Parathyroid adenoma (tissue), 2 donors: ENCODE measurements around the gene DBN1.

ENCODE experiments used
- H2AFZ ChIP-seq: fragments of 300-600 bp; sonication (generic); one replicate; pipeline ENCODE4 v1.7.0; 2017; ENCODE audit warnings: antibody characterized with exemption, mild to moderate bottlenecking
- H3K27ac ChIP-seq: fragments of 300-600 bp; sonication (generic); one replicate; pipeline ENCODE4 v1.7.0; 2017
- H3K27me3 ChIP-seq: fragments of 300-600 bp; sonication (generic); one replicate; pipeline ENCODE4 v1.7.0; 2017; ENCODE audit warnings: low read length; ENCODE audit not compliant: control insufficient read depth, insufficient read depth
- H3K36me3 ChIP-seq: fragments of 300-600 bp; sonication (generic); one replicate; pipeline ENCODE4 v1.7.0; 2017; ENCODE audit warnings: low read length; ENCODE audit not compliant: control insufficient read depth, insufficient read depth
- H3K4me1 ChIP-seq: fragments of 300-600 bp; sonication (generic); one replicate; pipeline ENCODE4 v1.7.0; 2017; ENCODE audit warnings: control low read depth
- H3K4me2 ChIP-seq: fragments of 300-600 bp; sonication (generic); one replicate; pipeline ENCODE4 v1.7.0; 2017; ENCODE audit warnings: low read length
- H3K4me3 ChIP-seq: fragments of 300-600 bp; sonication (generic); one replicate; pipeline ENCODE4 v1.7.0; 2017; ENCODE audit warnings: low read depth, low read length
- H3K79me2 ChIP-seq: fragments of 300-600 bp; sonication (generic); one replicate; pipeline ENCODE4 v1.7.0; 2017; ENCODE audit warnings: control low read depth
- H3K9ac ChIP-seq: fragments of 300-600 bp; sonication (generic); one replicate; pipeline ENCODE4 v1.7.0; 2017; ENCODE audit warnings: mild to moderate bottlenecking
- H3K9me3 ChIP-seq: fragments of 300-600 bp; sonication (generic); one replicate; pipeline ENCODE4 v1.7.0; 2017; ENCODE audit warnings: low read length; ENCODE audit not compliant: control insufficient read depth
- TF ChIP-seq, protein P1 (sequence below): fragments of 300-600 bp; sonication (generic); IDR thresholded peaks from one replicate; pipeline ENCODE4 v1.7.0; 2017; ENCODE audit warnings: antibody characterized with exemption, mild to moderate bottlenecking
- donor health status: primary hyperparathyroidism.

Gene DBN1

DNA sequence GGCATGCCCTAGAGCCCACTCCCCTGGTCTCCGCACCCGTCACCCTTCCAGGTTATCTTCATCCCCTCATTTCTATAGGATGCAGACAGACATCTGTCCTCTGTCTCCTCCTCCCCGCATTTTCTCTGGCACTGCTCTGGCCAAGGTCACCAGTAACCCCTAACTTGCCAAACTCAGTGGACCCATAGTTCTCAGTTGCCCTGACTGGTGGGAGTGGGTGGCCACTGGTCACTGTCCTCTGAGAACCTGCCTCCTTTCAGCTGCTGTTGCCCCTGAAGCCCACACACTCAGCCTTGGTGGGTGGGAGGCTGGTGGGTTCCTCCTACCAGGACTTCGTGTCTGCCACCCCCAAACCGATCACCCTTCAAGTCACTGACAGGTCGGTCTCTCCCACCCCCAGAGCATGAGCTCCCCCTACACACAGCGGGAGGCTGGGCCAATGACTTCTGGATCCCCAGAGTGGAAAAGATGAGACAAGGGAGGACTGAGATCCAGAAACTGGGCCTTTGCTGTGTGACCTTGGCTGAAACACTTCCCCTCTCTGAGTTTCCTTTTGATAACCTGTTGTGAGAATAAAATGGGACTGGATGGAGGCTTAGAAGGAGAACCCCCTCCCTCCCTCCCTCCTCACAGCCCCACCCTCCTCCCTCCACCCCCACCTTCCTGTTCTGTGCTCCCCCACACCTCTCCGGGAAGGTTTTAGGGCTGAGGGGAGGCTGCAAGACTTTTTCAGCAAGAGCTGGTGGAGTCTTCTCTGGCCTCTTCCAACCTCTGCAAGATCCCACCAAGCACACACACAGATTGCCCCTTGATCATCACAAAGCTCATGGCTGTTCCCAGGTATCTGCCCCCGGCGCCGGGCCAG is 2.4 kb upstream of the DBN1 start:
- no peak overlapping the region for H3K9ac ChIP-seq
- H3K79me2 ChIP-seq: peaks cover 18% of the 10 kb centered on the region
- peak overlapping the region; percentile 47 for H3K27ac ChIP-seq
- TF ChIP-seq, protein P1, sequence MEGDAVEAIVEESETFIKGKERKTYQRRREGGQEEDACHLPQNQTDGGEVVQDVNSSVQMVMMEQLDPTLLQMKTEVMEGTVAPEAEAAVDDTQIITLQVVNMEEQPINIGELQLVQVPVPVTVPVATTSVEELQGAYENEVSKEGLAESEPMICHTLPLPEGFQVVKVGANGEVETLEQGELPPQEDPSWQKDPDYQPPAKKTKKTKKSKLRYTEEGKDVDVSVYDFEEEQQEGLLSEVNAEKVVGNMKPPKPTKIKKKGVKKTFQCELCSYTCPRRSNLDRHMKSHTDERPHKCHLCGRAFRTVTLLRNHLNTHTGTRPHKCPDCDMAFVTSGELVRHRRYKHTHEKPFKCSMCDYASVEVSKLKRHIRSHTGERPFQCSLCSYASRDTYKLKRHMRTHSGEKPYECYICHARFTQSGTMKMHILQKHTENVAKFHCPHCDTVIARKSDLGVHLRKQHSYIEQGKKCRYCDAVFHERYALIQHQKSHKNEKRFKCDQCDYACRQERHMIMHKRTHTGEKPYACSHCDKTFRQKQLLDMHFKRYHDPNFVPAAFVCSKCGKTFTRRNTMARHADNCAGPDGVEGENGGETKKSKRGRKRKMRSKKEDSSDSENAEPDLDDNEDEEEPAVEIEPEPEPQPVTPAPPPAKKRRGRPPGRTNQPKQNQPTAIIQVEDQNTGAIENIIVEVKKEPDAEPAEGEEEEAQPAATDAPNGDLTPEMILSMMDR: no peak
- no peak overlapping the region for H3K4me3 ChIP-seq
- H3K9me3 ChIP-seq: no peaks in the 10 kb centered on the region
- H2AFZ ChIP-seq: no peak overlapping the region
- peaks cover 2% of the 10 kb centered on the region for H3K36me3 ChIP-seq
- no peaks in the 10 kb centered on the region for H3K27me3 ChIP-seq
- H3K4me1 ChIP-seq: peaks cover 47% of the 10 kb centered on the region
- H3K4me2 ChIP-seq: no peak overlapping the region

DNA sequence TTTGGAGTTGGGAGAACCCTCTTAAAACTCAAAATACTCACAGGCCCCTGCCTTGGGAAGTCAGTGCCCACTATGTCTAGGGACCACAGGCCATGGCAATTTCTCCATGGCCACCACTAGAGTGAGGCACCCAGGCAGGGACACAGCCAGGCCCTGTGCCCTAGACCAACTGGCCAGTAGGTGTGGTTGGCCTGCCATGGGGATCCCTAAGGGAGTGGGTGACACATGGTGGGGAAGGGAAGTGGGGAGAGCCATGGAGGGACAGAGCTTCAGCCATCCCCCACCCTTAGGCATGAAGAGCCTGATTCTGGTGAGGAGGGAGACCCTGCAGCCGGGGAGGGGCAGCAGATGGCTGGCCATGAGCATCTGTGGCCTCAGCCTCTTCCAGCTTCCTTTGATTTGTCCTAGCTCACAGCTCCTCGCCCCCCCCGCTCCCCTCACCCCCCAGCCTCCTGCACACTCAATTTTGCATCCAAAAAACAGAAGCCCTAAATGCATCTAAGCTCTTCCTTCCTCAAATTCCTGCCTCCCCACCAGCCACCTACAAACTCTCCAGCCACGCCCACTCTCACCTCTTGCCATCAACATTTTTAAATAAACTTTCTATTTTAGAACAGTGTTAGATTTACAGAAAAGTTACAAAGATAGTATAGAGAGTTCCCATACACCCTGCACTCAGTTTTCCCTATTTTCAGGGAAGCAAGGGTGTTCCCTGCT is 1.6 kb upstream of the DBN1 start:
- Histone ChIP-seq H3K79me2 (peaks cover 24% of the 10 kb centered on the region), H3K4me2 (no peak overlapping the region), H3K9me3 (no peaks in the 10 kb centered on the region), H2AFZ (no peak overlapping the region), H3K27ac (peak overlapping the region; percentile 24), H3K4me1 (peaks cover 41% of the 10 kb centered on the region), H3K27me3 (no peaks in the 10 kb centered on the region), H3K4me3 (no peak overlapping the region), H3K9ac (no peak overlapping the region), H3K36me3 (no peaks in the 10 kb centered on the region)
- TF ChIP-seq, protein P1: no peak

DNA sequence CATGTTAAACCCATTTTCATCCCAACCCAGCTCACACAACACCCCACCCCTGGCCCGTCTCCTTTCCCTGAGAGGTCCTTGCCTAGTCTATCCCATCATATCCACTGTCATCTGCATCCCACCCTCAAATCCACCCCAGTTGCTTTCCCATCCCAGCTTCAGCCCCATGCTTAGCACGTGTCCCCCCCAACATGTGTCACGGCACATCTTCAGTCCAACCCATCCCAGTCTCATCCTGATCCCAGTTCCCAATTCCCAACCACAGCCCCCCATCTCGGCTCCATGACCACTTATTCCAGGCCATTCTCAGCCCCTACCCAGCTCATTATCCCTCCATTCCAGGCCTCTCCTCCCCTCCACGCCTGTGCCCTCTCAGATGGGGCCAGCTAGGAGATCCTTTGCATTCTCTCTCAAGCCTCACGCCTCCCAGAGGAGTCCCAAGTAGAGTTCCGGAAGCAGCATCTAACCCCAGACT is 605 bp upstream of the DBN1 start:
- Histone ChIP-seq H3K4me2 (no peak overlapping the region), H3K27me3 (no peaks in the 10 kb centered on the region), H3K9ac (no peak overlapping the region), H3K9me3 (no peaks in the 10 kb centered on the region), H3K4me1 (peaks cover 31% of the 10 kb centered on the region), H3K79me2 (peaks cover 24% of the 10 kb centered on the region), H3K27ac (peak overlapping the region; percentile 24), H3K4me3 (no peak overlapping the region), H2AFZ (no peak overlapping the region), H3K36me3 (no peaks in the 10 kb centered on the region)
- TF ChIP-seq, protein P1: no peak

DNA sequence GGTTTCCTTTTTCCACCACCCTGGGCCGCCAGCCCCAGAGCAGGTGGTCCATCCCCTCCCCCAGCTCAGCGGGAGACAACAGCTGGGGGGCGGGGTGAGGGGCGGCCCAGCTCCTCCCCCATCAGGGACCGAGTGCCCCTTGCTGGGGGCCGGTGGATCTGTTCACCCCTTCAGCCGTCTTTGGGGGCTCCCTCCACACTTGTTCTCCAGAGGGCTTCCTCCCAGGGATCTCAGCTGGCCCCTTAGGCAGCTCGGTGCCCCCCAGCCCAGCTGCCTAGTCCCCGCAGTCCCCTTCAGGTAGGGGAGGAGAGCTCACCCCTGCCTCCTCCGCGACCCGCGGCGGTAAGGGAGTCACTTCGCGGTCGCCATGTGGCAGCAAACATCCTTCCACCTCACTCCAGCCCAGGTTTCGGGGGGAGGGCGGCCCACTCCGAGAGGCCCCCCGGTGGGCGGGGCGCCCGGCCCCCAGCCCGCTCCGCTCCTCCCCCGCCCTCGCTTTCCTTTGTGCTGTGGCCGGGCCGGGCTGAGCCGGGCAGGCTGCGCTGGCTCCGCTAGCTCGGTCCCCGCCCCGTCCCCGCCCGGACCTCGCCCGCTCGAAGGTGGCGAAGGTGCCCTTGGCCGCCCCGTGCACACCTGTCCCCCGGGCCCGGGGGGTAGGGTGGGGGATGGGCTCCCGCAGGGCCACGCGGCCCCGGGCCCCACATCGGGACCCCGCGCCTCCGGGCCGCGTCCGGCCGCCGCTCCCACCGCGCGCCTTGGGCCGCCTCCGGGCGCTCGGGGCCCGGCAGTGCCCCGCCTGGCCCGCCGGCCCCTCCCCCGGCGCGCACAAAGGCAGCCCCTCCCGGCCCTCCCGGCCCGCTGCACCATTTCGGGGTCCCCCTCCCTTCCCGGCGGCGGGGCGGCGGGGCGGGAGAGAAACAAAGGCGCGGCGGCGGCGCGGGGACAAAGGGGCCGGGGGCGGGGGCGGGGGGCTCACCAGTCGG is 683 bp downstream of the DBN1 start:
- H3K79me2 ChIP-seq: peaks cover 24% of the 10 kb centered on the region

More for the DNA sequence above, 683 bp downstream of the DBN1 start:
- Histone ChIP-seq H3K9me3 (no peaks in the 10 kb centered on the region), H3K27ac (peak overlapping the region; percentile 66), H3K36me3 (no peaks in the 10 kb centered on the region), H3K27me3 (no peaks in the 10 kb centered on the region), H2AFZ (peak overlapping the region; percentile 38), H3K4me3 (peak overlapping the region; percentile 77), H3K4me2 (peak overlapping the region; percentile 83), H3K9ac (peak overlapping the region; percentile 29), H3K4me1 (peaks cover 18% of the 10 kb centered on the region)
- TF ChIP-seq, protein P1: no peak
